Suprapubic skin (tissue), 4 donors: ENCODE measurements around the gene AP1S3. TPM values are rescaled to one million over a fixed set of nuclear protein-coding genes. Genes with fewer than 3 reads are reported as not detected.
"Not testable (repeated sequence)": the region's sequence is repeated elsewhere in the genome, so short reads cannot be mapped to it uniquely, and the experiment has no call there.

ENCODE experiments used
- DNase-seq, 2 donors: peaks; one replicate each; pipeline ENCODE4 v3.0.0-alpha.2; 2019; ENCODE audit warnings: low spot score in 2 of 2
- H3K27ac ChIP-seq: fragments of 200-600 bp; sonication (generic); one replicate; pipeline ENCODE4 v1.5.1; 2019
- H3K27me3 ChIP-seq: fragments of 200-600 bp; sonication (generic); one replicate; pipeline ENCODE4 v1.5.1; 2019
- H3K36me3 ChIP-seq: fragments of 200-600 bp; sonication (generic); one replicate; pipeline ENCODE4 v1.5.1; 2019
- H3K4me1 ChIP-seq: fragments of 200-600 bp; sonication (generic); one replicate; pipeline ENCODE4 v1.5.1; 2019
- H3K4me3 ChIP-seq: fragments of 200-600 bp; sonication (generic); one replicate; pipeline ENCODE4 v1.5.1; 2019; ENCODE audit warnings: mild to moderate bottlenecking
- H3K9me3 ChIP-seq: fragments of 200-600 bp; sonication (generic); one replicate; pipeline ENCODE4 v1.5.1; 2019
- EP300 ChIP-seq: sonication (generic); formaldehyde crosslinking; IDR thresholded peaks from one replicate; pipeline ENCODE4 v1.6.1; 2017; ENCODE audit warnings: antibody characterized with exemption
- POLR2A ChIP-seq, 2 donors: fragments of 450-650 bp; IDR thresholded peaks; one replicate each; pipeline ENCODE4 v1.6.1; 2017; ENCODE audit warnings: antibody characterized with exemption in 2 of 2, mild to moderate bottlenecking in 2 of 2, moderate library complexity in 2 of 2
- POLR2AphosphoS5 ChIP-seq, 3 donors: sonication (generic); formaldehyde crosslinking; IDR thresholded peaks; one replicate each; pipeline ENCODE4 v1.6.1; 2017; ENCODE audit warnings: antibody characterized with exemption in 3 of 3
- WGBS: methylation state at CpG from one replicate; pipeline ENCODE4 v1.1.5; 2018; 5-methylcytosine and 5-hydroxymethylcytosine counted together
- total RNA-seq, 4 donors: library from RNA; depleted of rRNA; stranded (reverse); fragments of >200 nt; gene quantifications; one replicate each; pipeline ENCODE4 v1.1.0, GENCODE V29; 2016
- TF ChIP-seq, protein P1 (sequence below), 2 donors: fragments of 200-600 bp in 1 of 2; fragments of 450-650 bp in 1 of 2; sonication (generic) in 1 of 2; IDR thresholded peaks; one replicate each; pipeline ENCODE4 v1.5.1; 2016 to 2019; ENCODE audit warnings: antibody characterized with exemption in 2 of 2, mild to moderate bottlenecking in 1 of 2, moderate library complexity in 1 of 2

The AP1S3 gene
- total RNA-seq, 4 donors from 2014 or later = 0.72 to 8.4 (median 3.1) TPM

DNA sequence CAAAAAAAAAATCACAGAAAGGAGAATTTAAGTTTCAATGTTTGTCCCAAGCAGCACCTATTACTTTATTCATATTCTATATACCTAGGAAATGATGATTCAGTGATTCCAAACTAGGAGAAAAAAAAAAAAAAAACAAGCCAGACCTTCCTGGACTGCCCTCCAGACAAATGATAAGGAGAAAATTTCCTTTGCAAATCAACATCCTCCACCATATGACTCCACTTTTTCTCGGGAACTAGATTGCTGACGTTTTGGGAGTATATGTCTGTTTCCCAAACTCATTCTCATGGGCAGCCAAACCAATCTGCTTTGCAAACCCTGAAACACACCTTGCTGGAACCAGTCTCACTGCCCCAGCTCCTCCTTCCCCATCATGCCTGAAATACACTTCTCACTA, 16.8 kb downstream of the AP1S3 start:
- TF ChIP-seq POLR2AphosphoS5 (IDR thresholded peaks at IDR 0.05) = no peak
- no peak for TF ChIP-seq POLR2A (IDR thresholded peaks at IDR 0.05)
- no peak for TF ChIP-seq EP300
- TF ChIP-seq, protein P1, sequence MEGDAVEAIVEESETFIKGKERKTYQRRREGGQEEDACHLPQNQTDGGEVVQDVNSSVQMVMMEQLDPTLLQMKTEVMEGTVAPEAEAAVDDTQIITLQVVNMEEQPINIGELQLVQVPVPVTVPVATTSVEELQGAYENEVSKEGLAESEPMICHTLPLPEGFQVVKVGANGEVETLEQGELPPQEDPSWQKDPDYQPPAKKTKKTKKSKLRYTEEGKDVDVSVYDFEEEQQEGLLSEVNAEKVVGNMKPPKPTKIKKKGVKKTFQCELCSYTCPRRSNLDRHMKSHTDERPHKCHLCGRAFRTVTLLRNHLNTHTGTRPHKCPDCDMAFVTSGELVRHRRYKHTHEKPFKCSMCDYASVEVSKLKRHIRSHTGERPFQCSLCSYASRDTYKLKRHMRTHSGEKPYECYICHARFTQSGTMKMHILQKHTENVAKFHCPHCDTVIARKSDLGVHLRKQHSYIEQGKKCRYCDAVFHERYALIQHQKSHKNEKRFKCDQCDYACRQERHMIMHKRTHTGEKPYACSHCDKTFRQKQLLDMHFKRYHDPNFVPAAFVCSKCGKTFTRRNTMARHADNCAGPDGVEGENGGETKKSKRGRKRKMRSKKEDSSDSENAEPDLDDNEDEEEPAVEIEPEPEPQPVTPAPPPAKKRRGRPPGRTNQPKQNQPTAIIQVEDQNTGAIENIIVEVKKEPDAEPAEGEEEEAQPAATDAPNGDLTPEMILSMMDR (IDR thresholded peaks at IDR 0.05) = no peak
- H3K27ac ChIP-seq = no peak overlapping the region
- no peak overlapping the region for H3K4me3 ChIP-seq
- H3K4me1 ChIP-seq = peaks cover 8% of the 10 kb centered on the region
- H3K27me3 ChIP-seq = no peaks in the 10 kb centered on the region
- H3K36me3 ChIP-seq = no peaks in the 10 kb centered on the region
- no peak for DNase-seq
- H3K9me3 ChIP-seq = no peaks in the 10 kb centered on the region
- WGBS = 46% methylated on average over 2 of the region's 2 CpGs

DNA sequence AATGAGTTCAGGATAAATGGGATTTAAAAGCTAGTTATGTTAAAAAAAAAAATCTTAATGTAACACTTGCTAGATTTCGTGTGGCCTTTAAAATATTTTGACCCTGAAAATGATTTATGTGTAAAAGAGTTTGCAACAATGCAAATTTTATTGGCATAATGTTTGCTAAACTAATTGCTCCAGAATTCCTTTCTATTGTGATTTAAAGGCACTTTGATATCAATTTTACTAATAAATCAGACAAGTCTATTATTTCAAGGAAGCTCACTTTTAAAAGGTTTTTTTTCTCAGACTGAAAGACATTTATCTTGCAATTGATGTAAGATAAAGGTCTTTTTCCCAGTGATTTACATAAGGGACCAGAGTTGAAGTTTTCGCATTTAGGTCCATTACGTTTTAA, 17.5 kb downstream of the AP1S3 start:
- Histone ChIP-seq H3K27ac (no peak overlapping the region), H3K36me3 (no peaks in the 10 kb centered on the region), H3K4me3 (no peak overlapping the region), H3K4me1 (peaks cover 8% of the 10 kb centered on the region), H3K9me3 (no peaks in the 10 kb centered on the region), H3K27me3 (no peaks in the 10 kb centered on the region)
- TF ChIP-seq EP300 (no peak), POLR2A (IDR thresholded peaks at IDR 0.05) (no peak), POLR2AphosphoS5 (IDR thresholded peaks at IDR 0.05) (no peak)
- TF ChIP-seq, protein P1 (IDR thresholded peaks at IDR 0.05) = no peak
- 87% methylated on average over 3 of the region's 3 CpGs for WGBS
- no peak for DNase-seq

DNA sequence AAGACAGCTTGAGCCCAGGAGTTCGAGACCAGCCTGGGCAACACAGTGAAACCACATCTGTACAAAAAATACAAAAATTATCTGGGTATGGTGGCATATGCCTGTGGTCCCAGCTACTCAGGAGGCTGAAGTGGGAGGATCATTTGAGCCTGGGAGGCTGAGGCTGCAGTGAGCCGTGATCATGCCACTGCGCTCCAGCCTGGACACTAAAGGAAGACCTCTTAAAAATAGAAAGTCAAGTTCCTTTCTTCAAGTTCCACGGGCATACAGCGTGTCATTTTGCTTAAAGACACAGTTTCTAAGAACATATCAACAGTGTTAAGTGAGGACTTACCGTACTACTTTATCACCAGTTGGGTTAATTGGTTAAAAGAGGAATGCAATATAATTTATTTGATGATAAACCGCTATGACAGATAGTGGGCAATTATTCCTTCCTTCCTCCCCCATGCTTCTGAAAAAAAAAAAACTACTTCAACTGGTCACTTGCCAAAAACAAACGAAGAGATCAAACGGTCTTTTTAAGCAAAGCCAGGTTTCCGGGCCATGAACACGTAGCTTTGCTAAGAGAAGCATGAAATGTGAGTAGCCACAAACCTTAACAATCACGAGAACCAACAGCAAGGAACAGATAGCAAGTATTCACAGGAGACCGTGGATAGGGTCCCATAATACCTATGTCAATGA, 21.4 kb downstream of the AP1S3 start:
- DNase-seq = no peak
- Histone ChIP-seq H3K4me3 (no peak overlapping the region), H3K36me3 (no peaks in the 10 kb centered on the region), H3K27me3 (no peaks in the 10 kb centered on the region), H3K9me3 (no peaks in the 10 kb centered on the region), H3K4me1 (peaks cover 8% of the 10 kb centered on the region), H3K27ac (no peak overlapping the region)
- WGBS = 69% methylated on average over 13 of the region's 13 CpGs
- TF ChIP-seq, protein P1 (IDR thresholded peaks at IDR 0.05) = no peak
- no peak for TF ChIP-seq POLR2AphosphoS5 (IDR thresholded peaks at IDR 0.05)
- TF ChIP-seq EP300 = no peak
- no peak for TF ChIP-seq POLR2A (IDR thresholded peaks at IDR 0.05)

DNA sequence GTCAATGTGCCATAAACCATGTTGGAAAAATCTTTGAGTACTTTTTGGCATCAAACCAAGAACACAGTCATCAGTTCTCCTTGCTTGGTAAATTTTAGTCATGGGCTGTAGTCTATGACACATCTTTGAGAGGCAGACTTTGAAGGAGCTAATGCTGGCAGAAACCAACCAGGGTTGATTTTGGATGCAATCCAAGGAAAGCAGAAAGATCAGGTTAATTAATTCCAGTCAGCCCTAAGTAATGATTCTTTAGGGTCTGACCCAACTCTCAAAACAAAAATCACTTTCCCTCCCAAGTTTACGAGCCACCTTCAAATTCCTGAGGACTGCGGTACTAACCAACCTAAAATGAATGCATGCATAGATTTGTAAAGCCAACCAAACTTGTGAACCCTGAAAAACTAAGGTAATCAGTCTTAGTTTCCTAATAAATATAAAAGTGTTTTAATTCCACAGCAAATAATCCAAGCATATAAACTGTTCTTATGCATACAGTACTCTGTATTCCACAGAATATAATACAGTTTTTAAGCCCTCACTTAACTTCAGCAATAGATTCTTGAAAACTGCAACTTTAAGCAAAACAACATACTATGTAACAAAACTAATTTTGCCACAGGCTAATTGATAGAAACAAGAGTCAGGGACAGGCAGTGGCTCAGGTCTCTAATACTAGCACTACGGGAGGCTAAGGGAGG, 22.0 kb downstream of the AP1S3 start:
- no peaks in the 10 kb centered on the region for H3K36me3 ChIP-seq
- H3K4me1 ChIP-seq = peaks cover 8% of the 10 kb centered on the region
- H3K27me3 ChIP-seq = no peaks in the 10 kb centered on the region
- H3K9me3 ChIP-seq = no peaks in the 10 kb centered on the region
- no peak overlapping the region for H3K27ac ChIP-seq
- no peak for DNase-seq
- H3K4me3 ChIP-seq = no peak overlapping the region
- TF ChIP-seq POLR2A (IDR thresholded peaks at IDR 0.05) (no peak), EP300 (no peak)
- TF ChIP-seq, protein P1 (IDR thresholded peaks at IDR 0.05) = no peak
- 87% methylated on average over 3 of the region's 3 CpGs for WGBS

DNA sequence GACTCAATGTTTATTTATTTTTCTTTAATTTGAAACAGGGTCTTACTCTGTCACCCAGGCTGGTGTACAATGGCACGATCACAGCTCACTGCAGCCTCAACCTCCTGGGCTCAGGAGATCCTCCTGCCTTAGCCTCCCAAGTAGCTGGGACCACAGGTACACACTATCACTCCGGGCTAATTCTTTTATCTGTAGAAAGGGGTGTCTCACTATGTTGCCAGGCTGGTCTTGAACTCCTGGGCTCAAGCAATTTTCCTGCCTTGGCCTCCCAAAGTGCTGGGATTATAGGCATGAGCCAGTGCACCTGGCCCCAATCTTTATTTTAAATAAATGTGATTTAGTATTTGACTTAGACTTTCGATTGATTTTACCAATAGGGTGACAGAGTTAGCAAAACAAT, 22.6 kb downstream of the AP1S3 start:
- H3K4me1 ChIP-seq, H3K36me3 ChIP-seq, H3K27me3 ChIP-seq, DNase-seq, H3K27ac ChIP-seq, H3K4me3 ChIP-seq, H3K9me3 ChIP-seq: not testable (repeated sequence)
- WGBS = 88% methylated on average over 3 of the region's 3 CpGs
